CD4-positive, alpha-beta T cell treated with Interleukin-15 for 4 hours (primary cell): ENCODE results near the gene XAGE1B.
"Not testable (repeated sequence)": the region's sequence is repeated elsewhere in the genome, so short reads cannot be mapped to it uniquely, and the experiment has no call there.

ENCODE experiments used
- DNase-seq: peaks from one replicate; pipeline ENCODE4 v3.0.0-alpha.2; 2020; ENCODE audit warnings: low spot score

Gene XAGE1B, protein sequence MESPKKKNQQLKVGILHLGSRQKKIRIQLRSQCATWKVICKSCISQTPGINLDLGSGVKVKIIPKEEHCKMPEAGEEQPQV

DNA sequence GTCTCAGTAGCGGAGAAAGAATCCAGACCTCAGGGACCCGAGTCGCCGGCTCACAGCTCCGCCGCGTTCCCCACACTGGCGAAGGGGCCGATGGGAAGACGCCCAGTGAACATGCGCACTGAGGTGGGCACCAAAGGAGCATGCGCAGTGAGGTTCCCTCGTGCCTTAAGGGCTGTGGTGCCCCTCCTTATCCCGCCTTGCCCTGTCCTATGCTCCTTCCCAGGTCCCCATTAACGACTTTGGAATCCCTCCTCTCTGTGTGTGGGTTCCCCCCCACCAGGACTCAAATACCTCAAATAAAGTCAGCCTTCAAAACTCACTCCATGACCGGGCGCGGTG is at the start of gene XAGE1B:
Gene XAGE1B, minus strand, starts transcription at position 77 of the 339 bp plus-strand sequence. CDS start 1,536 bp downstream, outside the sequence.
- not testable (repeated sequence) for DNase-seq

DNA sequence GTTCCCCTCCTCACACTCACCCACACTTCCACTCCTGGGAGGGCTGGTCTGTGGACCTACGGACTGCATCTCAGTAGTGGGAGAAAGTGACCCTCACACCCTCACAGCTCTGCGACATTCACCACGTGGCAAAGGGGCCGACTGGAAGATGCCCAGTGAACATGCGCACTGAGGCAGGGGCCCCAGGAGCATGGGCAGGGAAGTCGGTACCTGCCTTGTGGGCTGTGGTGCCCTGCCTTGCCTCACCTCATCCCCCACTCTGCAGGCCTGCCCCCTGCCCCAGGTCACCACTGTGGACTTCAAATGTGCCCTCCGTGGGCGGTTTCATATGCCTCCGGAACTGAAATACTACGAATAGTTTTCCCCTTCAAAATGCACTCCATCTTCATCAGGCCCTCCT is 46.2 kb upstream of the XAGE1B start:
- DNase-seq = no peak

DNA sequence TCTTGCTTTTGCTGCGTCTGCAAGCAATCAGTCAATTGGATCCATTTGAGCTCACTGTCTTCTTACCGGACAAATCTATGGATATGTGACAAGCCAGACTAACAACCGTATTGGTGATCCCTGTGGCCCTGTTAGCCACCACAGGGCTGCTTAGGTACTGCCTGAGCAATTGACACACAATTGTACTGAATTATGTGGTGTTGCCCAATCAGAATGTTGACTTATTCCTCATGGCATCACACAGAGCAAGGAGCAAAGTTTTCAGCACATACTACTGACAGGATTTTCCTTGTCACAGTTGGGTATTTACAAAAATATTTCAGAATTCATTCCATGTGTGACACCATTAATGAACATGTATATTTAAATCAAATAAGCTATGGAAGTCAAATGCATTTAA is 41.3 kb upstream of the XAGE1B start:
- DNase-seq = no peak

DNA sequence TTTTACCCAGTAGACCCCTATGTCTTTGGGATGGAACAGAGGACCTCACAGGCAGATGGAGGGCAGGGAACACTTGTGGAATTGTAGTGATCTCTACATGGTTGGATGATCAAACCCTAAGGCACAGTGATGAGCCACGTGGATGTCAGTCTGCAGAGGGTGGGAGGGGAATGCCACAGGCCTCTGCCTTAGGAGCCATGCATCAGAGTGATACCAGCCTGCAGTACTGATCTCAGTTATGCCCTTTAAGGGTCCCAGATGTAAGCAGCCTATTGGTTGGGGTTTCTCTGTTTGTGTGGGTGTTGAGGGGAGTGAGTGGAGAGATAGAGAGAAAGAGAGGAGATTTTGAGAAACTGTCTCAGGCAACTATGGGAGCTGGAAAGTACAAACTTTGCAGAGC is 39.9 kb upstream of the XAGE1B start:
- DNase-seq = no peak

DNA sequence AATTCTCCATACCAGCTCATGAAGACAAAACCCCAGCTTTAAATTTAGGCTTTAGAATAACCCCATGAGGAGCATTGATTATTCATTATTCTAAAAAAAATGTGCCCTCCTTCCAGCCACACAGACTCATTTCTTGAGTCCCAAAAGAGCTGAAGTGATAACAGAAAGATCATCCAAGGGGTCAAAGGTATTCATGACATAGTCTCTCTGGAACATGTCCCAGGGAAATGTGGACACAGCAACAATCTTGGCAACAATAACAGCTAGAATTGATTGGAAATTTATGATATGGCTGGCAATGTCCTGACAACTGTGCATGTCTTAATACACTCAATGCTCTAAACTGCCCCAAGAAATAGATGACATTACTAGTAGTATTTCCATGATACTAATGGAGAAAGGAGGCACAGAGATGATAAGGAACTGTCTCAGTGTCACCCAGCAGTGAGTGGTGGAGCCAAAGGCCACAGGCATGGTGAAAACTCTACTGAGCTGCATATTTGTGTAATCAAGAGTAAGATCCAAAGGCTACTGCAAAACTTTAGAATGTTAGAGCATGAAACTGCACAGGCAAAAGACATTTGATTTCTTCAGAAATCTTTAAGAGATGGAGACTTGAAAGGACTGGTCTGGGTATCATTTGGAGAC is 37.3 kb upstream of the XAGE1B start:
- no peak for DNase-seq

DNA sequence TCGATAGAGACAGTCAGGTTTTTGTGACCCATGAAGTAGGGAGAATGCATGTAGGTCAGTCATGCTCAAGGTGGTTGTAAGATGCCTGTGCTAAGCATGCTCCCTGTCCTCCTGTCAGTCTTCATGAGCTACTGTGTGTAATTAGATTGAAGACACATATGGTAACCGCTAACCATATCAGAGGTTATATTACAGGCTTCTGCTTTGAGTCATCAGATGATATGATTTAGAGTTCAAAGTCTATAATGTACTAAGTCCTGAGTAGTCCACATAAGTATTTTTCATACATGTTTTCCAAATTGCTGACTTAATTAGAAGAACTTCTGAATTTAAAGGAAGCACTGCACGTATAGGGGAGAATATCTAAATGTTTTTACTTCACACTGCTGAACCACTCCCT is 31.9 kb upstream of the XAGE1B start:
- not testable (repeated sequence) for DNase-seq

DNA sequence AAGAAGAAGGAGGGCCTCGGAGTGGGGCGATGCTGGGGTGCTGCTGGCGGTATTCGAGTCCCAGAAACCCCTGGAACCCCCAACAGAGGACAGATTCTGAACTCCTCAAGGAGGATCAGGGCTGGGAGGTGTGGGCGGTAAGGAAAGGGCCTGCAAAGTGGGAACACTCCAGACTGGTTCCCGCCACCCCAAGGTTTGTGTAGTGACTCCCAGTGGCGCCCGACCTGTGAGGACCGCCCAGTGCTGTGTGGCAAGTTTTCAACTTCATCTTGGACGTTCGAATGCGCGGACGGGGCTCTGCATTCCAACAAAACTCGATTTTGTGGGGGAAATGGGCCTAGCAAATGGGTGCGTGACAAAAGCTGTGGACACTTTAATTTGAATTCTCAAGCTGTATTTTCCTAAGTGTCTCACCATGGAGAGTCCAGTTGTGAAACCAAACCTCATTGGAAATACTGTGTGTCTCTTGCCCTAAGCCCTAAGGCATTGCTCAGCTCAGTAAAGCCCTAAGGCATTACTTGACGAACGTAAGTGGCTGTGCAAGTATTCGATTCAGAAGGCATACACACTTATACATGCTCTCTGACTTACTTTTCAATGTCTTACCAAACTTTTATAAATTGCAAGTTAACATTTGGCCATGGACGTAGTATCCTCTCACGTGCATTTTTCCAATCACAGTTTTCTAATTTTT is 27.4 kb upstream of the XAGE1B start:
- no peak for DNase-seq

DNA sequence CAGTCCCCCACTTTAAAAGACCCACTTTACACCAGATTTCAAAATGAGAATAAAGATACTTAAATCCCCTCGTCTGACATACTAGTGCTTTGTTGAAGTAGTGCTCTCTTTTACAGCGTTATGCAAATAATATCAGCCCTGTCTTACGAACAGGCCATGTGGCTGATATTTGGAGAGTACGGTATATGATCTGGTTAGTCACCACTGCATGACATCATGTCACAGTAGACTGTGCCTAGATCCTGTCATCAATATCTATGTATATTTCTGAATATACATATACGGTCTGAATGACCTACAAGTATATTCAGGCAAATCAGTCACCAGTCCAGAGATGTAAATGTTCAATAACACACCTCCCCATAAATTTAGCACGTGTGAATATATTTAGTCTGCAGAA is 25.4 kb upstream of the XAGE1B start:
- no peak for DNase-seq

DNA sequence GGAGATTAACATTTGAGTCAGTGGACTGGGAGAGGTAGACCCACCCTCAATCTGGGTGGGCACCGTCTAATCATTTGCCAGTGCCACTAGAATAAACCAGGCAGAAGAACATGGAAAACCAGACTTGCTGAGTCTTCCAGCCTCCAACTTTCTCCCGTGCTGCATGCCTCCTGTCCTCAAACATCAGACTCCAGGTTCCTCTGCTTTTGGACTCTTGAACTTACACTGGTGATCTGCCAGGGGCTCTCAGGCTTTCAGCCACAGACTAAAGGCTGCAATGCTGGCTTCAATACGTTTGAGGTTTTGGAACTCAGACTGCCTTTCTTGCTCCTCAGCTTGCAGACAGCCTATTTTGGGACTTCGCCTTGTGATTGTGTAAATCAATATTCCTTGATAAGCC is 24.2 kb upstream of the XAGE1B start:
- DNase-seq = not testable (repeated sequence)

DNA sequence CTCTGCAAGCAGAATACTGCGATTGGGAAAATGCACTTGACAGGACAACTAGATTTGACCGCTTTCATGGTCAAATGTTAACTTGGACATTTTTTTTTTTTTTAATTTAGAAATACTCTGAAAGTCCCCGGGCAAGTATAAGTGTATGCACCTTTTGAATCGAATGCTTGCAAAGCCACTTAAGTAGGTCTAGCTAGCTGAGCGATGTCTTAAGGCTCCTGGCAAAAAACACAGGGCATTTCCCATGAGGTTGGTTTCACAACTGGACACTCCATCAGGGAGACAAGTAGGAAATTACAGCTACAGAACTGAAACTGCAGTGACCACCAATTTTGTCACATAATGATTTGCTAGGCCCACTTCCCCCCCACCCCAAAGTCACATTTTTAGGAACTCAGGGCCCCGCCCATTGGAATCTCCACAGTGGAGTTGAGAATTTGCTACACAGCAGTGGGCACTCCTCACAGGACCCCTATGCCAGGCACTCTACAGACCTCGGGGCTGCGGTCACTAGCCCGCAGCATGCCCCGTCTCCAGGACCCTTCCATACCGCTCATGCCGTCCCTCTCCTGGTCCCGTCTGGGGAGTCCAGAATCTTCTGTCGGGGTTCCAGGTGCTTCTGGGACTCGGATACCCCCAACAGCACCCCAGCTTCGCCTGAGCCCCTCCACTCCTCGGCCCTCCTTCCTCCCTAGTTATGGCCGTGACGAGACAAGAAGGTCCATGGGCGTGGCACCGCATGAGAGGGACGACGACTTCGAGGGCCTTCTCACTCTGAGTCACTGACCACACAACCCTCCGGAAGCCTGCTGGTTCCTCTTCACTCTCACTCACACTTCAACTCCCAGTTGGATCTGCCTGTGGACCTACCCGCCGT is 515 bp downstream of the XAGE1B start:
- DNase-seq = not testable (repeated sequence)

DNA sequence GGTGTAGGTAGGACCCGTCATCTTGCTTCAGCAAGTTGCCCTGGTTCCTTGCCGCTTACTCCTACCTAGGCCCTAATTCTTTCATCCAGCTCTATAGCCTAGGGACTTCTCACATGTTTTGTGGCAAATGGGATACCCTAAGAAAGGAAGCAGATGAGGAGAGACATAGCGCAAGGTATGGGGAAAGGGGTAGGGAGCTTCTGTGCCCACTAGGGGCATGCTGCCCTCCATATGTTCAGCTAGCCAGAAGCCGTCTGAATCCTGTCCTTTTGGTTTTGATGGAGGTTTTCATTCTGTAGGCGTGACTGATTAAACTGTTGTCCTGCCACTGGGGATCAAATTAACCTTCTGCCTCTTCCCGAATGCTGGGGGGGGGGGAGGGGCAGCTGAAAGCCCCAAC is 5.7 kb downstream of the XAGE1B start:
- DNase-seq = not testable (repeated sequence)

DNA sequence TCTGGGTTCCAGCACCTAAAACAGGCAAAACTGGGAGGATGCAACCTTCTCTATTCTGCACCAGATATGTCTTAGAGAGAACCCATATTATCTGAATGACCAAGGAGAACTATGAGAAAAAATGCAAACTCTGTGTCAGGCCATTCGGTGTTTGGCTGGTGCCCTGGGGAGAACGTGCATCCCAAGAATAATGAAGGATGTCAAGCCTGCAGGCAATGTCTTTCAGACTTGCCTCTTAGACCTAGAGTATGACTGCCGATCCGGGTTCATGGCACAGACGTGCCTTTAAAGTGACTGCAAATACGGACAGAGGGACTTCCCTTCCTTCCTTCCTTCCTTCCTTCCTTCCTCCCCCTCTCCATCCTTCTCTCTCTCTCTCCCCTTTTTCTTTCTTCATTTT is 6.9 kb downstream of the XAGE1B start:
- no peak for DNase-seq

DNA sequence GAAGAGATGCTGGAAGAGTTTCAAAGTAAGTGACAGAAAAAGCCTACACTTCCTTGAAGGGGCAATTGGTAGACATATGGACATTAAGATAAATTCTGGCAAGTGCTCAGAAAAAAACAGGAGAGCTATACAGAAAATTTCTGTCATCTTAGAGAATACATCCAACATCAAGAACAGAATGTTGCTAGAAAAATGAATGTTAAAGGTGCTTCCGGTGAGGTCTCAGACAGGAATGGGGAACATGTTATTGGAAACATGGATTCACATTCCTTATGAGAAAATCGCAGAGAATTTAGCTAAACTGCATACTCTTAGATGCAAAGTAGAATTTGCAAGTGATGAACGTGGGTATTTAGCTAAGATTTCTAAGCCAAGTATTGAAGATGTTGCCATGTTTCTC is 9.5 kb downstream of the XAGE1B start:
- DNase-seq = no peak

DNA sequence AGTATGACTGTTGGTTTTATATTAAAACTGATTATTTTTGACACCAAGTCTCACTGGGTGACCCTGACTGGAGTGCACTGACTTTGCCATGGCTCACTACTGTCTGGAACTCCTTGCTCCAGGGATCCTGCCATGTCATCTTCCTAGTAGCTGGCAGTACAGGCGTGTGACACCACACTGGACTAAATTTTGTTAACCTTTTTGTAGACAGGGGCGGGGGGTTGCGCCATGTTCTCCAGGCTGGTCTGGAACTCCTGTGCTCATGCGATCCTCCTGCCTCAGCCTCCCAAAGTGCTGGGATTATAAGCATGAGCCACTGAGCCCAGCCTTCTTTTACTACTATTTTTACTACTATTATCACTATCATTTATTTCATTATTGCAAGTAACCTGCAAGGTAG is 12.3 kb downstream of the XAGE1B start:
- DNase-seq = no peak

DNA sequence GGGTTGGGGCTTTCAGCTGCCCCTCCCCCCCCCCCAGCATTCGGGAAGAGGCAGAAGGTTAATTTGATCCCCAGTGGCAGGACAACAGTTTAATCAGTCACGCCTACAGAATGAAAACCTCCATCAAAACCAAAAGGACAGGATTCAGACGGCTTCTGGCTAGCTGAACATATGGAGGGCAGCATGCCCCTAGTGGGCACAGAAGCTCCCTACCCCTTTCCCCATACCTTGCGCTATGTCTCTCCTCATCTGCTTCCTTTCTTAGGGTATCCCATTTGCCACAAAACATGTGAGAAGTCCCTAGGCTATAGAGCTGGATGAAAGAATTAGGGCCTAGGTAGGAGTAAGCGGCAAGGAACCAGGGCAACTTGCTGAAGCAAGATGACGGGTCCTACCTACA is 15.5 kb downstream of the XAGE1B start:
- DNase-seq = not testable (repeated sequence)

DNA sequence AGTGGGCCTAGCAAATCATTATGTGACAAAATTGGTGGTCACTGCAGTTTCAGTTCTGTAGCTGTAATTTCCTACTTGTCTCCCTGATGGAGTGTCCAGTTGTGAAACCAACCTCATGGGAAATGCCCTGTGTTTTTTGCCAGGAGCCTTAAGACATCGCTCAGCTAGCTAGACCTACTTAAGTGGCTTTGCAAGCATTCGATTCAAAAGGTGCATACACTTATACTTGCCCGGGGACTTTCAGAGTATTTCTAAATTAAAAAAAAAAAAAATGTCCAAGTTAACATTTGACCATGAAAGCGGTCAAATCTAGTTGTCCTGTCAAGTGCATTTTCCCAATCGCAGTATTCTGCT is 20.5 kb downstream of the XAGE1B start:
- not testable (repeated sequence) for DNase-seq

DNA sequence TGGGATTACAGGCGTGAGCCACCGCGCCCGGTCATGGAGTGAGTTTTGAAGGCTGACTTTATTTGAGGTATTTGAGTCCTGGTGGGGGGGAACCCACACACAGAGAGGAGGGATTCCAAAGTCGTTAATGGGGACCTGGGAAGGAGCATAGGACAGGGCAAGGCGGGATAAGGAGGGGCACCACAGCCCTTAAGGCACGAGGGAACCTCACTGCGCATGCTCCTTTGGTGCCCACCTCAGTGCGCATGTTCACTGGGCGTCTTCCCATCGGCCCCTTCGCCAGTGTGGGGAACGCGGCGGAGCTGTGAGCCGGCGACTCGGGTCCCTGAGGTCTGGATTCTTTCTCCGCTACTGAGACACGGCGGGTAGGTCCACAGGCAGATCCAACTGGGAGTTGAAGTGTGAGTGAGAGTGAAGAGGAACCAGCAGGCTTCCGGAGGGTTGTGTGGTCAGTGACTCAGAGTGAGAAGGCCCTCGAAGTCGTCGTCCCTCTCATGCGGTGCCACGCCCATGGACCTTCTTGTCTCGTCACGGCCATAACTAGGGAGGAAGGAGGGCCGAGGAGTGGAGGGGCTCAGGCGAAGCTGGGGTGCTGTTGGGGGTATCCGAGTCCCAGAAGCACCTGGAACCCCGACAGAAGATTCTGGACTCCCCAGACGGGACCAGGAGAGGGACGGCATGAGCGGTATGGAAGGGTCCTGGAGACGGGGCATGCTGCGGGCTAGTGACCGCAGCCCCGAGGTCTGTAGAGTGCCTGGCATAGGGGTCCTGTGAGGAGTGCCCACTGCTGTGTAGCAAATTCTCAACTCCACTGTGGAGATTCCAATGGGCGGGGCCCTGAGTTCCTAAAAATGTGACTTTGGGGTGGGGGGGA is 21.1 kb downstream of the XAGE1B start, which contains the start of gene XAGE1A:
Gene XAGE1A, plus strand, starts transcription at position 264 of the 874 bp plus-strand sequence. CDS start 1,554 bp downstream, outside the sequence.
- not testable (repeated sequence) for DNase-seq

DNA sequence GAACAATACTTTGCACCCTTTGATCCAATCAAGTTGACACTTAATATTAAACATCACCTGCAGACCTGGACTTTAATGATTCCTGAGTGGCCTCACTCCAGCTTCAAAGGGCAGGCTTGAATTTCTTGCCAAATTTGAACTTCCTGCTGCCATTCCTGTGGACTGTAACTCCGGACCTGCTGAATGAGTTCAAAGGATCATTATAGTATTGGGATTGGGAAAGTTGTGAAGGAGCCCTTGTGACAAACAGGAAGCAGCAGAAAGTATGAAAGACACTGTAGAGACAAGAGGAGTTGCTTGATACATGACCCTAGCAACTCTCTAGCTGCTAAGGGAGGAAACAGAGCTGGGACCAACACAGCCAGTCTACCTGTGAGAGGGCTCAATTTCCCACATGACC is 45.6 kb downstream of the XAGE1B start:
- DNase-seq = not testable (repeated sequence)
